Activated naive CD4-positive, alpha-beta T cell treated with anti-CD3 and anti-CD28 coated beads for 36 hours (primary cell): ENCODE results near the gene CREB3L1. TPM values are rescaled to one million over a fixed set of nuclear protein-coding genes. Genes with fewer than 3 reads are reported as not detected.

Experiments used
- CTCF ChIA-PET: fragments of 350-600 bp; sonication (Branson Sonifier 250); formaldehyde crosslinking; loops from one replicate; lab custom pipeline; 2021; ENCODE audit warnings: antibody characterized with exemption; lab: Charles Lee
- DNase-seq: peaks from one replicate; pipeline ENCODE4 v3.0.0-alpha.2; 2020
- H3K27ac Mint-ChIP-seq: one replicate; pipeline ENCODE4 v1.8.0; 2021; ENCODE audit warnings: mild to moderate bottlenecking, mixed read lengths
- H3K27me3 Mint-ChIP-seq: one replicate; pipeline ENCODE4 v1.8.0; 2021; ENCODE audit warnings: low read depth, mixed read lengths
- H3K36me3 Mint-ChIP-seq: one replicate; pipeline ENCODE4 v1.8.0; 2021; ENCODE audit warnings: low read depth, mixed read lengths
- H3K4me1 Mint-ChIP-seq: one replicate; pipeline ENCODE4 v1.8.0; 2021; ENCODE audit warnings: low read depth, mixed read lengths
- H3K4me3 Mint-ChIP-seq: one replicate; pipeline ENCODE4 v1.8.0; 2021; ENCODE audit warnings: mild to moderate bottlenecking, moderate library complexity, mixed read lengths
- H3K9me3 Mint-ChIP-seq: one replicate; pipeline ENCODE4 v1.8.0; 2021; ENCODE audit warnings: mixed read lengths
- intact Hi-C: fragments of 100-400 bp; cut with micrococcal nuclease; formaldehyde crosslinking; loops from one replicate; pipeline ENCODE4 v1.15.1; 2023
- total RNA-seq, 2 experiments: library from RNA; stranded (reverse); gene quantifications; one replicate each; pipeline ENCODE4 v1.2.3, GENCODE V29; 2021

CREB3L1 gene
- total RNA-seq, 2 experiments from 2014 or later = 0.12 TPM

DNA sequence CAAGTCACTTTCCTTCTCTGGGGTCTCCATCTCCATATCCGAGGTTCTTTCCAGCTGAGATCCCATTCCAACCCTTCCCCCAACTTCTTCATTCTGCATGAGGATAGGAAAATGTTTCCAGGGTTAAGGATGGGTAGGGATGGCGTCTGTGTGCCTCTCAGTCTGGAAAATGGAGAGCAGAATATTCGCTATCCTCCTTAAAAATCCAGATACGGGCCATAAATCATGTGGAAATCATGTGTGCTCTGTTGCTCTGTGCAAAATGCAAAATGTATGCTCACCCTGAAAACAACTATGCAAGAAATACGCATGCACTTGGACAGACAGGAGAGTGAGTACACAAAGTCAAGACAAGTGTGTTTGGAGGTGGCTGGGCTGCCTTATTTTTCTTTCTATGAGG, 3.2 kb downstream of the CREB3L1 start:
- Mint-ChIP-seq H3K4me1 (peaks cover 3% of the 10 kb centered on the region), H3K27me3 (peaks cover 28% of the 10 kb centered on the region), H3K9me3 (no peaks in the 10 kb centered on the region), H3K36me3 (no peaks in the 10 kb centered on the region), H3K4me3 (no peak overlapping the region), H3K27ac (no peak overlapping the region)
- intact Hi-C loops = no loop called here
- DNase-seq = no peak
- CTCF ChIA-PET = interaction anchor here (1.2 to 1.5 kb wide), 2 partner anchors 27 to 29 kb away, joined by 3 read pairs; no protein-coding TSS in a partner anchor

DNA sequence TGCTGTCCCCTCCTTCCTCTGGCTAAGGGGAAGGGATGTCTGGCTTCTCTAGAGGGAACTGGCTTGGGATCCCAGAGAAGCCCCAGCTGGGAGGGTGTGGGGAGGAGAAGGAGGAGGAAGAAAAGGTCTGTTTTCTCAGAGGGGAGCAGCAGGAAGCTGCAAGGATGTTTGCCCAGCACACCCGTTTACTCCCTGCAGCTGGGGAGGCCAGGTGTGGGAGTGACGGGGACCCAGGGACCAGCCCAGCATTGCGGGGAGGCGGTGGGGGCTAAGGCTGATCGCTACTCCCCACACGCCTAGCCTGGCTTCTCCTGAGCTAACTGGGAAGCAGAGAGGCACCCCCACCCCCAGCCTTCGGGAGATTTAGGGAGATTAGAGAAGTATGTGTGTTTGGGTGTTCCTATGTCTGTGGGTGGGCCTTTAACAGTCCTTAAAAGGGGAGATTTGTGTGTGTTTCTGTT, 3.9 kb downstream of the CREB3L1 start:
- CTCF ChIA-PET = interaction anchor here (1.2 kb wide), 1 partner anchor 28 kb away, joined by 3 read pairs; no protein-coding TSS in a partner anchor
- peaks cover 3% of the 10 kb centered on the region for H3K4me1 Mint-ChIP-seq

DNA sequence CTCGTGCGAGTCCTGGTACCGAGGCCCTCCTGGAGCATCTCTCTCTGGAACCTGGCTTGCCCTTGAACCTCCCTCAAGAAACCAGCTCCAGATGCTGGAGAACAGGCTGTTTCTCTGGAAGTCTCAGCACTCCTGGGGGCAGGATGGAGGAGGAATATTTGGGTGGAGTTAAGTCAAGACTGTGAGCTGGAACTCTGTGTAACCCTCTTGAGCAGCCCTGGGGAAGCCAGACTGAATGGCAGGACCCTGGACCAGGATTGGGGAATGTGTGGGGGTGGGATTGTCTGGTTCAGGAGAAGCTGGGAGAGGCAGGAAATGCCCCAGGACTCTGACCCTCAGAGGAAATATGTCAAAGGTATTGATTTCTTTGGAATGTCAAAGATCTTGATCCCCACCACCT, 7.7 kb downstream of the CREB3L1 start:
- CTCF ChIA-PET = interaction anchor here (2.5 kb wide), 1 partner anchor 11 kb away, joined by 6 read pairs; no protein-coding TSS in a partner anchor
- Mint-ChIP-seq H3K9me3 (no peaks in the 10 kb centered on the region), H3K36me3 (no peaks in the 10 kb centered on the region), H3K27ac (no peak overlapping the region), H3K4me1 (no peaks in the 10 kb centered on the region), H3K27me3 (no peaks in the 10 kb centered on the region), H3K4me3 (no peak overlapping the region)
- DNase-seq = no peak
- intact Hi-C loops = no loop called here

More for the DNA sequence above, 3.9 kb downstream of the CREB3L1 start:
- intact Hi-C loops = no loop called here
- Mint-ChIP-seq H3K4me3 (no peak overlapping the region), H3K27me3 (peaks cover 24% of the 10 kb centered on the region), H3K27ac (no peak overlapping the region), H3K9me3 (no peaks in the 10 kb centered on the region), H3K36me3 (no peaks in the 10 kb centered on the region)
- no peak for DNase-seq

DNA sequence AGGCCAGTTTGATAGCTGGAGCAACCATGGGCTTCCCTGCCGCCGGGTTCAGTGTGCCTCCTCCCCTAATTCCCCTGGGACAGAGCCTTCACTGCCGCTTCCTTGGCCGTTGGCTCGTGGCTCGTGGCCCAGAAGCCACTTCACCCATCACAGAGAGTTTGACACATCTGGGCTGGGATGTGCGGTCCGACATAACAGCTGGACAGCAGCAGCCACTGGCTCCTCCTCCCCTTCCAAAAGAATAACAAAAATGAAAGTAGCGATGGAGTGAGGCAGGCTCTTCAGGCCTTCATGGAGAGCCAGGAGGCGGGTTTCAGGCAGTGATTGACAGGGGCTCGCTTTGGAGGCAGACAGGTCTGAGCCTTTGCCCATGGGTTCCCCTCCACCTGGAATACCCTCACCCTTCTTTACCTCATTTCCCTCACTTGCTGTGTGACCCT, 8.2 kb downstream of the CREB3L1 start:
- Mint-ChIP-seq H3K4me1 (no peaks in the 10 kb centered on the region), H3K9me3 (no peaks in the 10 kb centered on the region), H3K27me3 (no peaks in the 10 kb centered on the region), H3K27ac (no peak overlapping the region), H3K4me3 (no peak overlapping the region), H3K36me3 (no peaks in the 10 kb centered on the region)
- CTCF ChIA-PET = interaction anchor here (2.5 kb wide), 1 partner anchor 10 kb away, joined by 6 read pairs; no protein-coding TSS in a partner anchor
- DNase-seq = no peak
- intact Hi-C loops = no loop called here

DNA sequence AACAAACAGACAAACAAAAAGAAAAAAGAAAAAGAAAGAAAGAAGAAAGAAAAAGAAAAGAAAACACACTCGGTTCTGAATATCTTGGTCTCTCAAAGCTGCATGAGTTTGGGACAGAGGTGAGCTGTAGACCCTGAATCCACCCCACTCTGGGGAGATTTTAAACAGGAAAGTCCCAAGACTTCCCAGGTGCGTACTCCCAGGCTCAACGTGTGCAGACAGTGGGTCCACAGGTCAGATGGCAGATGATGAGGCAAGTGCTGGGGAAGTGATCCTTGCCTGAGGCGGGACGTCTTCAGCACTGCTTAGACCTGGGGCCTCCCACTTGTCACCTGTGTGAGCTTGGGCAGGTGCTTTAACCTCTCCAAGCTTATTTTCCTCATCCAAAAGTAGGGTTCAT, 9.3 kb downstream of the CREB3L1 start:
- Mint-ChIP-seq H3K27me3 (no peaks in the 10 kb centered on the region), H3K4me1 (no peaks in the 10 kb centered on the region), H3K36me3 (no peaks in the 10 kb centered on the region), H3K4me3 (no peak overlapping the region), H3K9me3 (no peaks in the 10 kb centered on the region), H3K27ac (no peak overlapping the region)
- intact Hi-C loops = no loop called here
- no peak for DNase-seq
- CTCF ChIA-PET = interaction anchor here (0.9 kb wide), 1 partner anchor 21 kb away, joined by 3 read pairs; no protein-coding TSS in a partner anchor

DNA sequence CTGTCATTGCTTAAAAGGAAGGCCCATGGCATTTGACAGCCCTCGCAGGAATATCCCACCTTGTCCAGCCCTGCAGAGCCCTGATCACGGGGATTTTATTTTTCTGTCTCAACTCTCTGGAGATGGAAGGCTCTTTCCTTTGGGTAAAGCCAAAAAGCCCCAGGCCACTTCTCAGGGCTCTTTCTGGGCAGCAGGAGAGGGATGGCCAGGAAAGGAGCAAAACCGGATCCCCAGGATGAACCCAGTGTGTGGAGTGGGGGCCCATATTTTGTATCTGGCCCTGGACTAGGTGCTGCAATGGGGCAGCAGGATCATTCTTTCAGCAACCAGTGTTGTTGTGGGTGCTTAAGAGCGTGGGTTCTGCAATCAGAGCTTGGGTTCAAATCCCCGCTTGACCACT, 11.0 kb downstream of the CREB3L1 start:
- Mint-ChIP-seq H3K36me3 (no peaks in the 10 kb centered on the region), H3K27me3 (no peaks in the 10 kb centered on the region), H3K27ac (no peak overlapping the region), H3K9me3 (no peaks in the 10 kb centered on the region), H3K4me1 (no peaks in the 10 kb centered on the region), H3K4me3 (no peak overlapping the region)
- intact Hi-C loops = no loop called here
- no peak for DNase-seq
- CTCF ChIA-PET = interaction anchor here (0.6 to 1.8 kb wide), 2 partner anchors 19 to 54 kb away, joined by 5 to 6 read pairs; no protein-coding TSS in a partner anchor

DNA sequence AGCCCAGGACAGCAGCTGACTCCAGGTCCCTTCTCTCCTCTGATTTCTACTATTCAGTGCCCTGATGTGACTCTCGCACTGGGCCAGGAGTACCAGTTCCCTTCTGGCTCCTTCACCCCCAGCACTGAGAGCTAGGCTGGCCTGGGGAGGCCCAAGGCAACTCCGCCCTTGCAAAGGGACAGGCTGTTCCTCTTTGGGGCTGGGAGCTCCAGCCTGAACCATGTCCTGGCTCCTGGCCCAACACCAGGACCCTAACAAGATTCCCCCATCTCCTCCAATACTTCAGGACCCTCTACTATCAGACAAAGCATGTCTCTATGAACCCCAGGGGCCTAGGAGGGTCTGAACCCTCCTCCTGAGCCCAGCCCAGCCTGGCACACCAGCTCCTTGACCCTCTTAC, 12.5 kb downstream of the CREB3L1 start:
- no peaks in the 10 kb centered on the region for H3K27me3 Mint-ChIP-seq
- no peak for DNase-seq

DNA sequence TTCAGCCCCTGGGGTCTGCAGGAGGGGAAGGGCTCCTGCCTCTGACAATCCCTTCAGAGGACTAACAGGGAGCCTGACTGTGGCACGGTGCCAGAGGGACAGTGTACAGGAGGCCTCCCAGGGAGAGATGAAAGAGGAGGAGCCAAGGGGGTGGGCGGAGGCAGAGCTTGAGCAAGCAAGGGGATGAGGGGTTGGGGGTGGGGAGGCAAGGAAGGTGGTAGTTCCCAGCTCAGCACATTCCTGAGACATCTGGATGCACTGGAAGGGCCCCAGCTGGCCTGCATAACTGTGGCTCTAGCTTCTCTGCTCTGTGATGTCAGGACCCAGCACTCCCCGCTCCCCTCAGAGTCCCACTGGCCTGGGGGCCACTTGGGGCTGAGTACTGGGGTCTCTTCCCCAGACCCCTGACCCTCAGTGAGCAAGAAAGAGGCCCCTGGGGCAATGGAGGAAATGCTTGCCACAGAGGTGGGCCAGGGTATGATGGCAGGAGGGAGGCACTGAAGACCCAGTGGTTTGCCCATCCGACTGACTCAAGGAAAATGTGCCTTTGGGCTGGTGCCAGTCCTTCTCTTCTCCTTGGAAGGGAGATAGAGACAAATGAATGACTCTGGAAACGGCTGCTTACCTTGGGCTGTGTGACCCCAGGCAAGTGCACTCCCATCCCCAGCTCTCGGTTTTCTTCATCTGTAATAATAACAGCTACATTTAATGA, 13.3 kb downstream of the CREB3L1 start:
- intact Hi-C loops = no loop called here
- Mint-ChIP-seq H3K9me3 (no peaks in the 10 kb centered on the region), H3K4me1 (peaks cover 5% of the 10 kb centered on the region), H3K27me3 (no peaks in the 10 kb centered on the region), H3K4me3 (no peak overlapping the region), H3K27ac (no peak overlapping the region), H3K36me3 (no peaks in the 10 kb centered on the region)
- CTCF ChIA-PET = interaction anchor here (0.6 to 1.6 kb wide), 4 partner anchors 19 to 77 kb away, joined by 3 to 6 read pairs (median 3); no protein-coding TSS in a partner anchor
- DNase-seq = no peak

More for the DNA sequence above, 12.5 kb downstream of the CREB3L1 start:
- CTCF ChIA-PET = interaction anchor here (0.6 to 1.8 kb wide), 7 partner anchors 8 to 78 kb away, joined by 3 to 6 read pairs (median 3); no protein-coding TSS in a partner anchor
- no peaks in the 10 kb centered on the region for H3K9me3 Mint-ChIP-seq
- intact Hi-C loops = no loop called here
- no peak overlapping the region for H3K4me3 Mint-ChIP-seq
- no peak overlapping the region for H3K27ac Mint-ChIP-seq
- H3K4me1 Mint-ChIP-seq = peaks cover under 1% of the 10 kb centered on the region
- no peaks in the 10 kb centered on the region for H3K36me3 Mint-ChIP-seq

DNA sequence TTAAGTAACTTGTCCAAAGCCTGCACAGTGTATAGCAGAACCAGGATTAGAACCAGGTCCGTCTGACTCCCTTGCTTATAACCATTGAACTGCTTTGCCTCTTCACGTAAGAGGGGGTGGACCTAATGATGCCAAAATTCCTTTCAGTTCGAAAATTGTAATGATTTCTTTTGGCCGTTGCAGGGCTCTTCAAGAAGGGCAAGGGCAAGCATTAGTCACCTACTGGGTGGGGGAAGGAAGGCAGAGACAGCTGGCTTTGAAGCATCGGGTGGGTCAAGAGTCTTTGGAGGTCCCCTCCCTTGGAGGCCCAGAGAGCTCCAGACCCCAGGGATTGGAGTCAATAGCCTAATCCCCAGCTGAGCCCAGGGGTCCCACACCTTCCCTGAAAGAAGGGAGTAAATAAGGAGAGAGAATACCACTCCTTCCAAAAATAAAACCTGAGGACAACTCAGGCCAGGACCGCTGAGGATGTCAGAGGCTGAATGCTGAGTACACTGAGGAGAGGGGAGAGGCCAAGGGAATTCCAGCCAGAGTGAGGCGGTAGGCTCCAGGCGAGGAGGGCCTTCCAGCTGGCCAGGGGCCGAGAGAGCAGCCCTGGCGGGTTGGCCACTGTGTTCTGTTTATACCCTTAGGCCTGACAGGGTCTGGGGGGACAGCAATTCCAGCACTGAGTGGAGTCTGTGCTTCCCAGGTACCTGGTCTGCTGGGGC, 14.1 kb downstream of the CREB3L1 start:
- CTCF ChIA-PET = interaction anchor here (1.1 to 1.6 kb wide), 2 partner anchors 16 to 76 kb away, joined by 3 read pairs; no protein-coding TSS in a partner anchor

DNA sequence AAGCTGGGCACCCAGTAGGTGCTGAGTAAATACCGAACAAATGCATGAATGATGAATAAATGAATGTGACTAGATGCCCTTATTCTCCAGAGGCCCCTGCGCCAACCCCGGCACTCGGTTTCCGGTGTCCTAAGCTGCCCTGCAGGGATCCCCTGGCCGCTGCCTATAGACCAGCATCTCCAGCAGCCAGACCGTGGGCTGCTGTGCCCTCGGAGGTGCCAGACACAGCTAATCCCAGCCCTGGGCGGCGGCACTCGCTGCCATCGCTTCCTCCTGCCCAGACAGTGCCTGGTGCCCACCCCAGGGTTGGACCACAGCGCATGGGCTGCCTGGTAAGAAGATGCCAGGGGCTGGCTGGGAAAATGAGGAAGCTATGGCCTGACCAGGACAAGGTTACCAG, 15.6 kb downstream of the CREB3L1 start:
- no peak for DNase-seq
- peaks cover 11% of the 10 kb centered on the region for H3K4me1 Mint-ChIP-seq
- peaks cover 6% of the 10 kb centered on the region for H3K27me3 Mint-ChIP-seq
- intact Hi-C loops = no loop called here
- CTCF ChIA-PET = interaction anchor here (1.0 to 1.1 kb wide), 2 partner anchors 13 to 76 kb away, joined by 3 to 4 read pairs; no protein-coding TSS in a partner anchor
- no peaks in the 10 kb centered on the region for H3K9me3 Mint-ChIP-seq
- H3K27ac Mint-ChIP-seq = no peak overlapping the region
- H3K4me3 Mint-ChIP-seq = no peak overlapping the region
- H3K36me3 Mint-ChIP-seq = no peaks in the 10 kb centered on the region

More for the DNA sequence above, 14.1 kb downstream of the CREB3L1 start:
- H3K4me3 Mint-ChIP-seq = no peak overlapping the region
- intact Hi-C loops = no loop called here
- no peak for DNase-seq
- H3K4me1 Mint-ChIP-seq = peaks cover 11% of the 10 kb centered on the region
- no peaks in the 10 kb centered on the region for H3K27me3 Mint-ChIP-seq
- H3K36me3 Mint-ChIP-seq = no peaks in the 10 kb centered on the region
- no peaks in the 10 kb centered on the region for H3K9me3 Mint-ChIP-seq
- no peak overlapping the region for H3K27ac Mint-ChIP-seq

DNA sequence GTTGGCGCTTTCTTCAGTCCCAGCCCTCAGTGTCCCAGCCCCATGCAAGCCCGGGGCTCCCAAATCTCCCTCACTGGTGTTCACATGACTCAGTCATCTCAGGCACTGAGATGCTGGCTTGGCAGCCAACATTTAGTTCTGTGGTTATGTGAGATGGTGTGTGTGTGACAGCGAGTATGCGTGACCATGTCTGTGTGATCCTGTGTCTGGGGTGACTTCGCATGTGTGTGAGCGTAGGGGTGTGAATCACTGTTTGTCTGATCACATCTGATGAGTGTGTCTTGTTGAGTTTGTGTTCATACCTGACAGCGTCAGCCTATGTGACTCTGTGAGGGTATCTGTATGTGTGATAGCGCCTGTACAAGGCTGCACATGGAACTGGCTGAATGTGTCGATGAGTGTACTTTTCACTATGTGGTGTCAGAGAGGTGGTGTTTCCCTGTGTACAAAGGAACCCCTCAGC, 16.2 kb downstream of the CREB3L1 start:
- no peak for DNase-seq
- H3K4me1 Mint-ChIP-seq = peaks cover 11% of the 10 kb centered on the region
- peaks cover 6% of the 10 kb centered on the region for H3K27me3 Mint-ChIP-seq
- no peaks in the 10 kb centered on the region for H3K9me3 Mint-ChIP-seq
- CTCF ChIA-PET = interaction anchor here (1.1 kb wide), 1 partner anchor 75 kb away, joined by 4 read pairs; no protein-coding TSS in a partner anchor
- H3K36me3 Mint-ChIP-seq = no peaks in the 10 kb centered on the region
- no peak overlapping the region for H3K4me3 Mint-ChIP-seq
- intact Hi-C loops = no loop called here
- H3K27ac Mint-ChIP-seq = no peak overlapping the region
